ENCODE measurements around the gene KLK5. TPM values are rescaled to one million over a fixed set of nuclear protein-coding genes. Genes with fewer than 3 reads are reported as not detected.

KLK5 gene
- total RNA-seq, 1 experiment from 2014 or later, result not detected

GRCh38 chr19:50902640-50903039 is 50.2 kb downstream of the KLK5 start:
- H3K56ac ChIP-seq (ENCODE audit: insufficient read length, low read depth, low read length), result no peak overlapping the region
- no peak overlapping the region for H3K18ac ChIP-seq (ENCODE audit: insufficient read length, low read depth, low read length)
- H4K20me1 ChIP-seq (ENCODE audit: control insufficient read depth, insufficient read depth, insufficient read length), result no peaks in the 10 kb centered on the region
- H3K79me2 ChIP-seq (ENCODE audit: insufficient read depth, low read length), result no peaks in the 10 kb centered on the region
- no peak overlapping the region for H2BK120ac ChIP-seq (ENCODE audit: low read depth, low read length, poor library complexity, severe bottlenecking)
- H3K23ac ChIP-seq (ENCODE audit: insufficient read length, low read depth, low read length), result no peak overlapping the region
- no peaks in the 10 kb centered on the region for H3K27me3 ChIP-seq (ENCODE audit: insufficient read depth, low read length)
- Mint-ChIP-seq H3K9me3 (no peaks in the 10 kb centered on the region), H3K4me3 (no peak overlapping the region), H3K36me3 (ENCODE audit: insufficient read depth in 1 of 3, low read depth in 3 of 3) (no peaks in the 10 kb centered on the region), H3K27ac (no peak overlapping the region), H3K4me1 (peaks cover 0 to 10% of the 10 kb centered on the region in 2 experiments; a peak in 2 of 4 replicates), H3K27me3 (ENCODE audit: low read depth) (peaks cover 38% of the 10 kb centered on the region)
- no peak overlapping the region for H3K27ac ChIP-seq (ENCODE audit: insufficient read length, low read depth, low read length)
- H3K4me2 ChIP-seq (ENCODE audit: insufficient read depth, insufficient read length, low read length), result no peak overlapping the region
- H2BK5ac ChIP-seq (ENCODE audit: insufficient read length, low read length), result no peak overlapping the region
- no peak overlapping the region for H3K14ac ChIP-seq (ENCODE audit: insufficient read depth, low read length)
- H3K9ac ChIP-seq (ENCODE audit: extremely low read depth, insufficient read length, low read length), result no peak overlapping the region
- no peaks in the 10 kb centered on the region for H3K23me2 ChIP-seq (ENCODE audit: insufficient read length, low read depth, low read length, poor library complexity, severe bottlenecking)
- no peaks in the 10 kb centered on the region for H3K79me1 ChIP-seq (ENCODE audit: insufficient read depth, low read depth, low read length, poor library complexity, severe bottlenecking)
- H4K91ac ChIP-seq (ENCODE audit: insufficient read length, low read depth, low read length), result no peak overlapping the region
- no peak overlapping the region for H4K5ac ChIP-seq (ENCODE audit: insufficient read length, low read depth, low read length)
- H2BK20ac ChIP-seq (ENCODE audit: low read depth, low read length, poor library complexity, severe bottlenecking), result no peak overlapping the region
- no peak overlapping the region for H4K8ac ChIP-seq (replicated peaks; ENCODE audit: insufficient read length, low read depth, low read length)
- H2AK5ac ChIP-seq (ENCODE audit: insufficient read length, low read length), result no peak overlapping the region
- no peaks in the 10 kb centered on the region for H3K4me1 ChIP-seq (ENCODE audit: insufficient read depth, low read length)
- no peak for DNase-seq
- no peak for TF ChIP-seq CTCF (conservative IDR thresholded peaks at IDR 0.05)
- no peak overlapping the region for H3T11ph ChIP-seq (ENCODE audit: low read length)
- H2BK12ac ChIP-seq (ENCODE audit: insufficient read length, low read depth, low read length), result no peak overlapping the region
- no peak overlapping the region for H3K4ac ChIP-seq (ENCODE audit: low read depth, low read length)
- H2BK15ac ChIP-seq (ENCODE audit: low read depth, low read length), result no peak overlapping the region
- H2AFZ ChIP-seq (ENCODE audit: low read length), result no peak overlapping the region
- no CpG with 5 or more reads among the region's 4 CpGs for WGBS (ENCODE audit: extremely low coverage, insufficient read length, low lambda C conversion rate)
- no peaks in the 10 kb centered on the region for H3K9me3 ChIP-seq (ENCODE audit: control insufficient read depth, low read depth, low read length)

Measured in H9 (cell line).